Adipocyte (in vitro differentiated cells): ENCODE results near the gene RNASE7.

Source experiments
- DNase-seq: peaks from one replicate; pipeline ENCODE4 v3.0.0-alpha.2; 2015; ENCODE audit warnings: low read depth
- H3K27me3 ChIP-seq: replicated peaks from 2 replicates; pipeline ENCODE4 v1.7.0; 2013; ENCODE audit warnings: mild to moderate bottlenecking, low read length, moderate library complexity; ENCODE audit not compliant: control insufficient read depth, insufficient read depth
- H3K36me3 ChIP-seq: 2 replicates; pipeline ENCODE4 v1.7.0; 2013; ENCODE audit warnings: low read length, mild to moderate bottlenecking, moderate library complexity; ENCODE audit not compliant: control insufficient read depth, insufficient read depth, severe bottlenecking
- H3K4me1 ChIP-seq: 2 replicates; pipeline ENCODE4 v1.7.0; 2013; ENCODE audit warnings: mild to moderate bottlenecking, low read length, moderate library complexity; ENCODE audit not compliant: control insufficient read depth, insufficient read depth
- H3K4me3 ChIP-seq: 2 replicates; pipeline ENCODE4 v1.7.0; 2013; ENCODE audit warnings: mild to moderate bottlenecking, low read length, moderate library complexity
- H3K9ac ChIP-seq: 2 replicates; pipeline ENCODE4 v1.7.0; 2013; ENCODE audit warnings: mild to moderate bottlenecking, low read length, moderate library complexity
- H3K9me3 ChIP-seq: 2 replicates; pipeline ENCODE4 v1.7.0; 2013; ENCODE audit warnings: mild to moderate bottlenecking, low read length, moderate library complexity; ENCODE audit not compliant: control insufficient read depth

Gene RNASE7

GRCh38 chr14:21084998-21085853 is 43.1 kb downstream of the RNASE7 start:
- peaks cover 83% of the 10 kb centered on the region for H3K36me3 ChIP-seq
- no peaks in the 10 kb centered on the region for H3K27me3 ChIP-seq
- DNase-seq, result peak; percentile 87

GRCh38 chr14:21086908-21087293 is 44.7 kb downstream of the RNASE7 start:
- Histone ChIP-seq H3K27me3 (no peaks in the 10 kb centered on the region), H3K4me1 (peaks cover 33% of the 10 kb centered on the region), H3K9ac (no peak overlapping the region), H3K9me3 (no peaks in the 10 kb centered on the region), H3K36me3 (peaks cover 81% of the 10 kb centered on the region), H3K4me3 (no peak overlapping the region)
- no peak for DNase-seq

More at GRCh38 chr14:21084998-21085853, 43.1 kb downstream of the RNASE7 start:
- Histone ChIP-seq H3K4me3 (no peak overlapping the region), H3K9me3 (no peaks in the 10 kb centered on the region), H3K9ac (peak overlapping the region; percentile 14), H3K4me1 (peaks cover 33% of the 10 kb centered on the region)

- H3K4me1 ChIP-seq, result peaks cover 33% of the 10 kb centered on the region
- no peak overlapping the region for H3K4me3 ChIP-seq
- peak; percentile 89 for DNase-seq
- no peaks in the 10 kb centered on the region for H3K9me3 ChIP-seq
- no peaks in the 10 kb centered on the region for H3K27me3 ChIP-seq
- peaks cover 75% of the 10 kb centered on the region for H3K36me3 ChIP-seq
- no peak overlapping the region for H3K9ac ChIP-seq
These were observed 45.3 kb downstream of the RNASE7 start for GRCh38 chr14:21087294-21088091.

GRCh38 chr14:21088687-21089086 is 46.5 kb downstream of the RNASE7 start:
- H3K9ac ChIP-seq, result no peak overlapping the region
- H3K36me3 ChIP-seq, result peaks cover 68% of the 10 kb centered on the region
- H3K4me1 ChIP-seq, result peaks cover 30% of the 10 kb centered on the region
- no peak for DNase-seq
- H3K27me3 ChIP-seq, result no peaks in the 10 kb centered on the region
- no peak overlapping the region for H3K4me3 ChIP-seq
- no peaks in the 10 kb centered on the region for H3K9me3 ChIP-seq

- no peak for DNase-seq
- Histone ChIP-seq H3K4me3 (no peak overlapping the region), H3K27me3 (no peaks in the 10 kb centered on the region), H3K9ac (no peak overlapping the region), H3K9me3 (no peaks in the 10 kb centered on the region), H3K36me3 (peaks cover 63% of the 10 kb centered on the region), H3K4me1 (peaks cover 27% of the 10 kb centered on the region)
These were observed 47.1 kb downstream of the RNASE7 start for GRCh38 chr14:21089271-21089670.

- no peak for DNase-seq
- no peaks in the 10 kb centered on the region for H3K27me3 ChIP-seq
- peaks cover 21% of the 10 kb centered on the region for H3K4me1 ChIP-seq
- no peak overlapping the region for H3K9ac ChIP-seq
- peaks cover 57% of the 10 kb centered on the region for H3K36me3 ChIP-seq
- no peak overlapping the region for H3K4me3 ChIP-seq
- no peaks in the 10 kb centered on the region for H3K9me3 ChIP-seq
These were observed 47.7 kb downstream of the RNASE7 start for GRCh38 chr14:21089877-21090193.

GRCh38 chr14:21090194-21090939 is 48.2 kb downstream of the RNASE7 start:
- no peak overlapping the region for H3K9ac ChIP-seq
- H3K9me3 ChIP-seq, result no peaks in the 10 kb centered on the region
- peak; percentile 41 for DNase-seq
- peaks cover 54% of the 10 kb centered on the region for H3K36me3 ChIP-seq
- peaks cover 16% of the 10 kb centered on the region for H3K4me1 ChIP-seq
- no peak overlapping the region for H3K4me3 ChIP-seq
- no peaks in the 10 kb centered on the region for H3K27me3 ChIP-seq

GRCh38 chr14:21090940-21091663 is 48.9 kb downstream of the RNASE7 start:
- no peaks in the 10 kb centered on the region for H3K27me3 ChIP-seq

GRCh38 chr14:21091821-21092272 is 49.7 kb downstream of the RNASE7 start:
- peak overlapping the region; percentile 25 for H3K9ac ChIP-seq
- H3K27me3 ChIP-seq, result no peaks in the 10 kb centered on the region
- H3K4me3 ChIP-seq, result no peak overlapping the region
- no peak for DNase-seq
- peaks cover 39% of the 10 kb centered on the region for H3K36me3 ChIP-seq
- no peaks in the 10 kb centered on the region for H3K9me3 ChIP-seq
- H3K4me1 ChIP-seq, result peaks cover 18% of the 10 kb centered on the region

More at GRCh38 chr14:21090940-21091663, 48.9 kb downstream of the RNASE7 start:
- Histone ChIP-seq H3K4me1 (peaks cover 12% of the 10 kb centered on the region), H3K4me3 (no peak overlapping the region), H3K36me3 (peaks cover 46% of the 10 kb centered on the region), H3K9ac (no peak overlapping the region), H3K9me3 (no peaks in the 10 kb centered on the region)
- no peak for DNase-seq

- peak; percentile 80 for DNase-seq
- Histone ChIP-seq H3K27me3 (no peaks in the 10 kb centered on the region), H3K9me3 (no peaks in the 10 kb centered on the region), H3K36me3 (peaks cover 34% of the 10 kb centered on the region), H3K4me1 (peaks cover 17% of the 10 kb centered on the region), H3K4me3 (no peak overlapping the region), H3K9ac (peak overlapping the region; percentile 25)
These were observed 50.3 kb downstream of the RNASE7 start for GRCh38 chr14:21092273-21093011.
